ENCODE data around the gene C16orf74. TPM values are rescaled to one million over a fixed set of nuclear protein-coding genes. Genes with fewer than 3 reads are reported as not detected.

C16orf74 gene
- total and polyA plus RNA-seq, 7 experiments from 2014 or later: 0.99 to 19.8 (median 13.1) TPM

- Histone ChIP-seq H3K27me3 (ENCODE audit: control insufficient read depth in 2 of 2, insufficient read depth in 2 of 2, low read length in 2 of 2) (no peaks in the 10 kb centered on the region), H3K27ac (ENCODE audit: low read depth, low read length) (no peak overlapping the region), H3K36me3 (ENCODE audit: control insufficient read depth in 2 of 3, insufficient read depth in 3 of 3, low read length in 3 of 3) (peaks cover 13 to 69% (median 15%) of the 10 kb centered on the region in 3 experiments), H3K4me3 (ENCODE audit: low read length) (no peak overlapping the region), H3K9me3 (ENCODE audit: control insufficient read depth in 2 of 3, low read length in 3 of 3) (no peaks in the 10 kb centered on the region), H3K4me1 (ENCODE audit: control insufficient read depth in 2 of 2, insufficient read depth in 2 of 2, low read length in 2 of 2) (peaks cover 0 to 16% of the 10 kb centered on the region in 2 donors)
- ATAC-seq: no peak
- Mint-ChIP-seq H3K4me1 (peaks cover 12 to 42% (median 28%) of the 10 kb centered on the region in 7 donors), H3K27ac (peak overlapping the region in 4 of 9 donors; percentile 6 to 69 (median 26)), H3K27me3 (no peaks in the 10 kb centered on the region), H3K4me3 (no peak overlapping the region), H3K36me3 (peaks cover 3 to 47% (median 19%) of the 10 kb centered on the region in 5 donors), H3K9me3 (peaks cover 0 to 1% (median 0%) of the 10 kb centered on the region in 11 donors)
- DNase-seq: no peak
- ChIA-PET POLR2A (no interaction called here), CTCF (interaction anchor here (0.7 kb wide), 1 partner anchor 1627 kb away, joined by 3 read pairs; no protein-coding TSS in a partner anchor)
- intact Hi-C loops (cut with micrococcal nuclease): no loop called here
Observed at GRCh38 chr16:85785927-85786326, 35.0 kb upstream of the C16orf74 start.

GRCh38 chr16:85784813-85785212, 33.9 kb upstream of the C16orf74 start:
- Histone ChIP-seq H3K4me1 (ENCODE audit: control insufficient read depth in 2 of 2, insufficient read depth in 2 of 2, low read length in 2 of 2) (peaks cover 0 to 6% of the 10 kb centered on the region in 2 donors), H3K27me3 (ENCODE audit: control insufficient read depth in 2 of 2, insufficient read depth in 2 of 2, low read length in 2 of 2) (no peaks in the 10 kb centered on the region), H3K27ac (ENCODE audit: low read depth, low read length) (no peak overlapping the region), H3K4me3 (ENCODE audit: low read length) (no peak overlapping the region), H3K9me3 (ENCODE audit: control insufficient read depth in 2 of 3, low read length in 3 of 3) (no peaks in the 10 kb centered on the region), H3K36me3 (ENCODE audit: control insufficient read depth in 2 of 3, insufficient read depth in 3 of 3, low read length in 3 of 3) (peaks cover 13 to 80% (median 15%) of the 10 kb centered on the region in 3 experiments)
- H3K27me3 Mint-ChIP-seq: no peaks in the 10 kb centered on the region
- no peak overlapping the region for H3K4me3 Mint-ChIP-seq
- H3K36me3 Mint-ChIP-seq: peaks cover 6 to 48% (median 24%) of the 10 kb centered on the region in 5 donors
- intact Hi-C loops (cut with micrococcal nuclease): no loop called here
- ATAC-seq (no peak), DNase-seq (no peak)
- ChIA-PET CTCF (no interaction called here), POLR2A (no interaction called here)
- peaks cover 5 to 30% (median 17%) of the 10 kb centered on the region in 7 donors for H3K4me1 Mint-ChIP-seq
- H3K9me3 Mint-ChIP-seq: peaks cover 0 to 1% (median 0%) of the 10 kb centered on the region in 11 donors
- no peak overlapping the region for H3K27ac Mint-ChIP-seq

- Histone ChIP-seq H3K4me1 (ENCODE audit: control insufficient read depth in 2 of 2, insufficient read depth in 2 of 2, low read length in 2 of 2) (no peaks in the 10 kb centered on the region), H3K27me3 (ENCODE audit: control insufficient read depth in 2 of 2, insufficient read depth in 2 of 2, low read length in 2 of 2) (no peaks in the 10 kb centered on the region), H3K9me3 (ENCODE audit: control insufficient read depth in 2 of 3, low read length in 3 of 3) (no peaks in the 10 kb centered on the region), H3K4me3 (ENCODE audit: low read length) (no peak overlapping the region), H3K36me3 (ENCODE audit: control insufficient read depth in 2 of 3, insufficient read depth in 3 of 3, low read length in 3 of 3) (peaks cover 13 to 87% (median 17%) of the 10 kb centered on the region in 3 experiments), H3K27ac (ENCODE audit: low read depth, low read length) (no peak overlapping the region)
- ATAC-seq: no peak
- CTCF ChIA-PET: no interaction called here
- H3K4me1 Mint-ChIP-seq: peaks cover 0 to 17% (median 6%) of the 10 kb centered on the region in 7 donors
- intact Hi-C loops (cut with micrococcal nuclease): no loop called here
- POLR2A ChIA-PET: no interaction called here
- H3K27ac Mint-ChIP-seq: peak overlapping the region in 5 of 9 donors; percentile 17 to 68 (median 48)
- H3K36me3 Mint-ChIP-seq: peaks cover 9 to 50% (median 22%) of the 10 kb centered on the region in 5 donors
- DNase-seq: no peak
- no peaks in the 10 kb centered on the region for H3K27me3 Mint-ChIP-seq
- no peak overlapping the region for H3K4me3 Mint-ChIP-seq
- peaks cover 0 to 1% (median 0%) of the 10 kb centered on the region in 11 donors for H3K9me3 Mint-ChIP-seq
Observed at GRCh38 chr16:85783441-85783840, 32.5 kb upstream of the C16orf74 start.

- ATAC-seq (no peak), DNase-seq (no peak)
- ChIA-PET CTCF (interaction anchor here (0.6 kb wide), 1 partner anchor 39 kb away, joined by 3 read pairs; no protein-coding TSS in a partner anchor), POLR2A (no interaction called here)
- H3K27me3 Mint-ChIP-seq: no peaks in the 10 kb centered on the region
- H3K27ac ChIP-seq (ENCODE audit: low read depth, low read length): no peak overlapping the region
- no peak overlapping the region for H3K4me3 Mint-ChIP-seq
- no peaks in the 10 kb centered on the region for H3K27me3 ChIP-seq (ENCODE audit: control insufficient read depth in 2 of 2, insufficient read depth in 2 of 2, low read length in 2 of 2)
- H3K27ac Mint-ChIP-seq: peak overlapping the region in 6 of 9 donors; percentile 2 to 60 (median 38)
- peaks cover 0 to 12% (median 6%) of the 10 kb centered on the region in 7 donors for H3K4me1 Mint-ChIP-seq
- H3K4me1 ChIP-seq (ENCODE audit: control insufficient read depth in 2 of 2, insufficient read depth in 2 of 2, low read length in 2 of 2): no peaks in the 10 kb centered on the region
- H3K36me3 ChIP-seq (ENCODE audit: control insufficient read depth in 2 of 3, insufficient read depth in 3 of 3, low read length in 3 of 3): peaks cover 7 to 87% (median 16%) of the 10 kb centered on the region in 3 experiments
- intact Hi-C loops (cut with micrococcal nuclease): no loop called here
- H3K4me3 ChIP-seq (ENCODE audit: low read length): no peak overlapping the region
- peaks cover 0 to 1% (median 0%) of the 10 kb centered on the region in 11 donors for H3K9me3 Mint-ChIP-seq
- peaks cover 7 to 55% (median 19%) of the 10 kb centered on the region in 5 donors for H3K36me3 Mint-ChIP-seq
- H3K9me3 ChIP-seq (ENCODE audit: control insufficient read depth in 2 of 3, low read length in 3 of 3): no peaks in the 10 kb centered on the region
Observed at GRCh38 chr16:85782451-85782850, 31.6 kb upstream of the C16orf74 start.

- Mint-ChIP-seq H3K27me3 (no peaks in the 10 kb centered on the region), H3K4me3 (peak overlapping the region in 1 of 10 donors; percentile 5), H3K4me1 (peaks cover 0 to 12% (median 6%) of the 10 kb centered on the region in 7 donors), H3K36me3 (peaks cover 7 to 54% (median 19%) of the 10 kb centered on the region in 5 donors), H3K27ac (peak overlapping the region in 4 of 9 donors; percentile 15 to 60 (median 49)), H3K9me3 (peaks cover 0 to 1% (median 0%) of the 10 kb centered on the region in 11 donors)
- no peak overlapping the region for H3K27ac ChIP-seq (ENCODE audit: low read depth, low read length)
- CTCF ChIA-PET: no interaction called here
- no peak overlapping the region for H3K4me3 ChIP-seq (ENCODE audit: low read length)
- DNase-seq (no peak), ATAC-seq (no peak)
- H3K9me3 ChIP-seq (ENCODE audit: control insufficient read depth in 2 of 3, low read length in 3 of 3): no peaks in the 10 kb centered on the region
- no peaks in the 10 kb centered on the region for H3K27me3 ChIP-seq (ENCODE audit: control insufficient read depth in 2 of 2, insufficient read depth in 2 of 2, low read length in 2 of 2)
- POLR2A ChIA-PET: no interaction called here
- H3K4me1 ChIP-seq (ENCODE audit: control insufficient read depth in 2 of 2, insufficient read depth in 2 of 2, low read length in 2 of 2): no peaks in the 10 kb centered on the region
- peaks cover 7 to 84% (median 10%) of the 10 kb centered on the region in 3 experiments for H3K36me3 ChIP-seq (ENCODE audit: control insufficient read depth in 2 of 3, insufficient read depth in 3 of 3, low read length in 3 of 3)
- intact Hi-C loops (cut with micrococcal nuclease): no loop called here
Observed at GRCh38 chr16:85781695-85782370, 30.9 kb upstream of the C16orf74 start.

GRCh38 chr16:85781156-85781555, 30.3 kb upstream of the C16orf74 start:
- peaks cover 7 to 77% (median 9%) of the 10 kb centered on the region in 3 experiments for H3K36me3 ChIP-seq (ENCODE audit: control insufficient read depth in 2 of 3, insufficient read depth in 3 of 3, low read length in 3 of 3)
- H3K27ac Mint-ChIP-seq: no peak overlapping the region
- peaks cover 7 to 55% (median 19%) of the 10 kb centered on the region in 5 donors for H3K36me3 Mint-ChIP-seq
- CTCF ChIA-PET: no interaction called here
- H3K4me1 Mint-ChIP-seq: peaks cover 0 to 8% (median 4%) of the 10 kb centered on the region in 7 donors
- H3K27me3 ChIP-seq (ENCODE audit: control insufficient read depth in 2 of 2, insufficient read depth in 2 of 2, low read length in 2 of 2): no peaks in the 10 kb centered on the region
- H3K9me3 ChIP-seq (ENCODE audit: control insufficient read depth in 2 of 3, low read length in 3 of 3): no peaks in the 10 kb centered on the region
- H3K4me1 ChIP-seq (ENCODE audit: control insufficient read depth in 2 of 2, insufficient read depth in 2 of 2, low read length in 2 of 2): no peaks in the 10 kb centered on the region
- intact Hi-C loops (cut with micrococcal nuclease): no loop called here
- H3K27ac ChIP-seq (ENCODE audit: low read depth, low read length): no peak overlapping the region
- POLR2A ChIA-PET: no interaction called here
- ATAC-seq: no peak
- peaks cover 0 to 1% (median 0%) of the 10 kb centered on the region in 11 donors for H3K9me3 Mint-ChIP-seq
- no peaks in the 10 kb centered on the region for H3K27me3 Mint-ChIP-seq
- H3K4me3 Mint-ChIP-seq: no peak overlapping the region
- H3K4me3 ChIP-seq (ENCODE audit: low read length): no peak overlapping the region
- DNase-seq: no peak

Measured in naive thymus-derived CD4-positive, alpha-beta T cell (primary cell).